HG02973 (cell line): ENCODE results near the gene DIS3L2.
"Not testable (repeated sequence)": the region's sequence is repeated elsewhere in the genome, so short reads cannot be mapped to it uniquely, and the experiment has no call there.

Source experiments
- ATAC-seq: cut with Tn5 transposase; IDR thresholded peaks from one replicate; pipeline ENCODE4 v1.9.1; 2021; ENCODE audit warnings: moderate library complexity; ENCODE audit not compliant: unreplicated experiment

Gene DIS3L2

DNA sequence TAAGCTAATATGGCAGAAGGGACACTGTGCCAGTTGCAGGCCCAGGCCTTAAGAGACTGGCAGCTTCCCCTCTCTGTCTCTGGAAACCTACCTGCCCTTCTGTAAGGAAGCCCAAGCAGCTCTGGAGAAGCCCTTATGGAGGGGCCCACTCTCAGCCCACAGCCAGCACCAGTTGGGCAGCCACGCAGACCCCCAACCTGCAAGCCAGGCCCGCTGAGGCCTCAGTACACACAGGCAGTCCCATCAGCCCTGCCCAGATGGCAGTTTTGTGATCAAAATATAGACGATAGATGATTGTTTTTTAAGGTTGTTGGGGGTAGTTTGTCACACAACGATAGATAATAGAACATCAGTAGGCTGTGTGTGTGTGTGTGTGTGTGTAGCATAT lies 380.2 kb downstream of the DIS3L2 start:
- no peak for ATAC-seq

DNA sequence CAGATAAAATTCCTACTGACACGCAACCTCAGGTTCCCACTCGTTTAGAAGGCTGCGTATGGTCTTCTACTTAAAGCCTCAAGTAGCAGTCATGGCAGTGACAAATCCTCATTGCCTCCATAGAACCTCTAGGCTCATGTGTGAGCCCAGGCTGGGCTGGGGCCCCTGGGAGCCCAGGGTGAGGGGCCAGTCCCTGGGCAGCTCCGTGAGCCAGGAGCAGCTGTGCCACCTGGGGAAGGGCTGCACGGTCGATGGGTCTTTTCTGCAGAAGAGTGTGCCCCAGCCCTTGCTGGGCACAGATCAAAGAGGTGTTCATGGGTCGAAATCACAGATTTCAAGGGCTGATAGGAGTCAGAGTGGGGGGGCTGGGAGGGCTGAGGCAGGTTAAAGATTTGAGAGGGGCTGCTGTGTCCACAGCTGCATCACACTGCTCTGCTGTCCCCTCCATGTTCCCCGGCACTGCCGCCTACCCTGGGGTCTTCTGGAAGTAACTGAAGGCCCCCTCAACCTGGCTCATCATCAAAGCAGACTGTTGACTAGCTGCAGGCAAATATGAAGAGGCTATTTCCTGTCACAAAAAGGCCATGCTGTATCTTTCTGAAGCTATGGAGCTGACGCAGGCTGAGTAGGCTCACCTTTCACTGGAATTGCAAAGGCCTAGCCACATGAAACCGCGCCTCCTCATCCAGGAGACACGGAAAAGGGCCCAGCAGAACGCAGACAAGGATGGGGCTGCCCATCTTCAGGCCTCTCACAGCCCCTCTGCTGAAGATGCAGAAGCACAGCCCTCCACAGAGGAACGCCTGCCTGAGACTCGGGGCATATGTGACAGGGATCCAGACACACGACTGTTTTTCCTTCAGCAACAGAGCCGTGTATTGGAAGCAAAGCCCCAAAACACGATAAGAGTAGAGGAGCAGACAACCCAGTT lies 381.4 kb downstream of the DIS3L2 start:
- ATAC-seq = no peak

DNA sequence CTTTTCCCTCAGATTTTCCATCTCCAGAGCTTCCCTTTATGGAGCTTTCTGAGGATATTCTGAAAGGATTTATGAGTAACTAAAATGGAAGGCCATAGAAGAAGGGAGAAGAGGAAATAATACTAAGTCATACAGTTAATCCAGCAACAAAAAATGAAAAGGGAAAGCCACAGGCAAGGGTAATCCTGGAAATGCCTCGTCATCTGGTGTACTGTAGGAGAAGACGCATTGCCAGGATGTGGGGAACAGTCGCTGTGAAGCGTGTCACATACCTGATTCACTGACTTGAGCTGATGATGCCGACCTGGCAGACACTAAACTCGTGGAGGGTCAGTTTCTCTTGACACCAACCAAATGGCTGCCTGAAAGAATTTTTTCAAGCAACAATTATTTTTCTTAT lies 382.3 kb downstream of the DIS3L2 start:
- ATAC-seq = no peak

DNA sequence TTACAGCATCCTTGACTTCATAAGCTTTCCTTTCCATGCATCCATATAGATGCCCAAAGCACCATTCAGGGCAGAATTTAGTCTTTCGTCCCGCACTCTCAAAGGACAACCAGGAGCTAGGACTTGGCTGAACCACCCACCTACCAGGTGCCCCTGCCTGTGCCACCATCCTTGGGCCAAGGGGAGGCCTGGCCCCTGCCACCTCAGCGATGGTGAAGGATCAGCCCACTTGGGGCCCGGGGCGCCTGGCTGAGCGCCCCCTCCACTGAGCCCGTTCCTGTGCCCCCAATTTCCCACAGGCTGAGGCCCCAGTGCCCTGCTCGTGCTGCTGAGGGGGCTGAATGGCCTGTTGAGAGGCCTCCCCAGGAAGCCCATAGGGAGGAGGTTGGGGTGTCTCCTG lies 383.7 kb downstream of the DIS3L2 start:
- no peak for ATAC-seq

DNA sequence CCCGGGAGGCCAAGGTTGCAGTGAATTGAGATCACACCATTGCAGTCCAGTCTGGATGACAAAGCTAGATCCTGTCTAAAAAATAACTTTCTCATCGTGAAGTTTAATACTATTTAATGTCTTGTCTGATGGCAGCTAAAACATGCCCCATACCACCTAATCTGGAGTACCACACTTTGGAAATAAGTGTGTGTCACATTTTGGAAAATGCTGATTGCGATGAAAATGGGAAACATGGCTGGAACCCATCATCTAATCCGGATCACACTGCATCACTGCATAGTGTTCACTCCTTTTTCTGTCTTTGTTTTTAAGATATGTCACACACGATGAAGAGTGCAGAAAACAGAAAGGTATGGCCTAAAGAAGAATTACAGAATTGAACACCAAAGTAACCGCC lies 385.9 kb downstream of the DIS3L2 start:
- no peak for ATAC-seq

DNA sequence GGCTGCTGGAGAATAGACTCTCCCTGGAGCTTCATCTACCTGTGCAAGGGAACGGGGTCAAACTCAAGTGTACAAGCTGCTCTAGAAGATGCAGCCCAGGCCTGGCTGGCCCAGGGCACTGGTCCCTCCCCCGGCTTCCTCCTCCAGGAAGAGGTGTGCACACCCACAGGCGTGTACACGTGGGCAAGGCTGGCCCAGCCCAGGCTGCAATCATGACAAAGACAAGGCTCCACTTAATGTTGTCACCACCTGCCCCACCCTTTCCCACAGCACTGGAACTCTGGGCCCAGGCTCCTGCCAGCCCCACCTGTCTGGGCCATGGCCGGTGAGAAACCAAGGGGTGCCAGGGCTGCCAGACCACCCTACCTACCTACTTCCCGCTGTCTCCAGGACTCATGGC lies 387.4 kb downstream of the DIS3L2 start:
- no peak for ATAC-seq

DNA sequence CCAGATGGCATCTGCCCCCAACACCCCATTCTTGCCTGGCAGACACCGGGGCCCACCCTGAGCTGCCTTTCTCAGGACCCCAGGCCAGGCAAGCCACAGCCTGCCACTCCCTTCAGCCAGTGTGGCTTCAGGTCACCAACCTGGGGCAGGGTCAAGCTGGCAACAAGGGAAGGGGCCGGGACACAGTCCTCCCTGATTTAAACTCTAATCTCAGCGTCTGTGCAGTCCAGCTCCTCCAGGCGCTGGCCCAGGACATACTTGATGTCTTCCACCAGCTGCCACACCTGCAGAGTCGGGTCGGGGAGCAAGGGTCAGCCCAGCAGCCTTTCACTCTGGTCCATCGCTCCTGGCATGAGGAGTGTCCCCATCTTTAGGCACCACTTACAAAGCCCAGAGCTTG lies 388.0 kb downstream of the DIS3L2 start:
- no peak for ATAC-seq

DNA sequence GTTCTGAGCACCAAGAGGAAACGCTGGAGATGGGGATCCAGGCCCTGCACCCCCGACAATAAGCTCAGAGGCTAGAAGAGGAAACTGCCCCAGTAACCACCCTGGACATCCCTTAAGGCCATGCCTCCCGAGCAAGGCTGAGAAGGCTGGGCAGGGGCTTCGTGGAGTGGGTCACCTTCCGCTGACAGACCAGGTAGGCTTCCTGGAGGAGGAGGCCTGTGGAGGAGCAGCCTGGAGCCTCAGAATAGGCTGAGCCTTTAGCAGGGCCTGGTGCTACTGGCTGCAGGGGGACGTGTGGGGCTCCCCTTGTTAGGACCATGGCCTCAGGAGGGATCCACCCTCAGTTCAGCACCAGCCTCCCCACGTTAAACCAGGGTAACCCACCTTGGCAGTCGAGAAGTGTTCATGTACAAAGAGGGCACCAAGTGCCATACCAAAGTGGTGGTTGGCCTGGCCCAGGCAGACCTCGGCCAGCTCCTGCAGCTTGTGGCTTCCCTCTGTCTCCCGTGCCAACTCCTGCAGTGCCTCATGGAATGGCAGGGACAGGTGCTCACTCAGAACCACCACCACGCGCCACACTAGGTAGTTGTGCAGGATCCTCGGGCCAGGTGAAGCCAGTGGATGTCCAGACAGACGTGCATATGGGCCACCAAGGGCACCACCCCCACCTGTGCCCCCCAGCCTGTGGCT lies 388.6 kb downstream of the DIS3L2 start:
- ATAC-seq = no peak

DNA sequence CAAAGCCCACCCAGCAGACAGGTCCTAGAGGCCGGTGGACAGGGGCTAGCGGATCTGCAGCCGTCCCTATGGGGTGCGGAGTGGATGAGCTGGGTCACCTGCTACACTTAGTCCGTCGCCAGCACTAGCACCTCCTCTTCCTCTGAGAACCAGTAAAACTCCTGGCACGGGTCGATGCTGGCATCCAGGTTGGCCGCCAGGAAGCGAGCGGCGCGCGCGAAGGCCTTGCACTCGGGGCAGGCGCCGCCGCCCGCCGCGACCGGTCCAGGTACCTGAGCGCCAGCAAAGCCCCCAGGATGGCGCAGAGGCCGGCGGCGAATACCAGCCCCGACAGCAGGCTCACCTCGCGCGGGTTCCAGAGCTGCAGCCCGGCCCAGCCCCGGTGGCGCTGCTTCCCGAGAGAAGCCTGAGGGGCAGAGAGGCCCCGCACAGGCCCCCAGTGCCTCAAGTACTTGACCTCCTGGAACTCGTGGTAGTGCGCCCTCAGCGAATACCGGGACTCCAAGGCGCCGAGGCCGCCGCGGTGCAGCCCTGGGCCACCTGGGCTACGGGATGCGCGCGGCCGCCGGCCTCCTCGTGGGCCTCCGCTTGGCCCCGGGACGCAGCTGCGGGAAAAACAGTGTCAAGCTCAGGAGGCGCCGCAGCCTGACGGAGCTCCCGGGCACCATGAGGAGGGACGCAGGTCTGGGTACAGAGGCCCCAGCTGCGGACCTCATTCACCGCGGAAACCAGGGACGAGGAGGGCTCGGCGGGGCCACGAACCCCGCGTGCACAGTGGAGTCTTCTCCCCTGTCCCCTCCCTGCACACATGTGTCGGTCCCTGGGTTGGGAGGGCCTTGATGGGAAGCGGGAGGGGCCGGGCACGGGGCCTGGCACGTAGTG lies 389.5 kb downstream of the DIS3L2 start:
- ATAC-seq = no peak

DNA sequence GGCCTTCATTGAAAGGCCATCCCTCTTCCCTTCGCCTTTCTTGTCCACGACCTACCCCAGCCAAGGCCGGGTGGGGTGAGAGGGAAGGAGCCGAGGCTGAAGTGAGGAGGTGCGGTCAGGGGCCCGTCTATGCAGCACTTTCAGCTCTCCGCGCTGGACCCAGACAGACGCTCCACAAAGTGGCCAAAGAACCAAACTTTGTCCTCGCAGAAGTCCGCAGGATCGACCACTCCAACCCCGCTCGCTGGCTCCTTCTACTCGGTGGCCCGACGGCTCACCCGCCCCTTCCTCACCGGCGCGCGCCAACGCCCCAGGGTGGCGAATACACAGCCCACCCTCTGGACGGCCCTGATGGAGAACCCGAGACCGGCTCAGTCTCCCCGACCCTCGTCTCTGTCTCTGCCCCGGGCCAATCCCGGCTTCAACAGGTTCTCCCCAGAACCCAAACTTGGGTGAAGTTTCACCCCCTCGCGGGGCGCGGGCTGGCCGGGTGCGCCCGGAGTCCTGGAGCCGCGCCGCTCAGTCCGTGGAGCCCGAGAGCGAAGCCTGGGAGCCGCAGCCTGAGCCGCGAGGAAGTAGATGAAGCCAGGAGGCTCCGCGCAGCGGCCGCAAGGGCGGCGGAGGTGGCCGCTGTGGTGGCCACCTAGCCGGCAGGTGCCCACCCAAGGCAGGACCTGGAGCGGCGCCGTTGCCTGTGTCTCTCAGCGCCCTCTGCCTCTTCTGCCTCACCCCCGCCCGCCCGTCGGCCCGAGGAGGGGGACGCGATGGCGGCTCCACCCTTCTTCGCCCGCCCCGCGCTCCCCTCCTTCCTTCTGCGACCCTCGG lies 390.4 kb downstream of the DIS3L2 start:
- no peak for ATAC-seq

DNA sequence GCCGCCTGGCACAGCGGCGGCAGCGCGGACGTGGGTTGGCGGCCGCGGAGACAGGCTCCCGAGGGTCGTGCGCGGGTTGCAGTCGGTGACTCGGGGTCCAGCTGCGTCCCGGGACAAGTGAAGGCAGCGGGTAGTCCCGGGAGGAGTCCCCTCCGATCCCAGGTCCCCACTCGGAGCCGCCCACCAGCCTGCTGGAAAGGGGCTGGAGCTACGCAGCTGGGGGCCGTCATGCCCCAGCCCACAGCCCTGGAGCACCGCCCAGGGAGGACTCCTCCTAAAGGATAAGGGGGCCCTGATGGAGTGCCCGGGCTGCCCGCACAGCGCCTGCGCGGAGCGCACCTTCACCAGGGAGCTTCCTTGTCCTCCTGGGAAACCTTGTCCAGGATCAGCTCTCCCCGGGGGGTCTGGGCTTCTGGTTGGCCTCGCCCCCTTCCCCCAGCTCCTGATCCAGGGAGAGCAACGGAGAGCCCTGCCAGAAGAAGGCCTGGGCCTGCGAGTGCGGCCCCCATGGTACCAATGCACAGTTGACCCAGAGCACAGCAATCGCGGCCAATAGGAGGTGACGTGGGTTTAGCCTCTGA lies 391.1 kb downstream of the DIS3L2 start:
- no peak for ATAC-seq

DNA sequence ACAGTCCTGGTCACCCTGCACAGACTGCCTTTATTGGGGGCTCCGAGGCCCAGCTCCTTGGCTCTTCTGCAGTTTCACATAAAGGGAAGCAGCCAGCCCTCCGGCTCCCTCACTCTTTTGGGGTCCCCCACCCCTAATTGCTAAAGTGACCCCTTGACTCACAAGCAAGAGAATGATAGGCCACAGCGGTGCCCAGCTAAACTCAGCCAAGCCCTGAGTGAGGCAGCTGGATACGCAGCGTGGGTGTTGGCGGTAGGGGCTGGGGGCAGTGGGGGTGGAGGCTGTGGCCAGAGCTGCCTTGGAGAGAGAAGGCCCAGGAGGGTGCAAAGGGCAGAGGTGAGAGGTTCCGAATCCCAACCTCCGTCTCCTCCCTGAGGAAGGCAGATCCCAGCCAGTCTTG lies 391.6 kb downstream of the DIS3L2 start:
- ATAC-seq = no peak

DNA sequence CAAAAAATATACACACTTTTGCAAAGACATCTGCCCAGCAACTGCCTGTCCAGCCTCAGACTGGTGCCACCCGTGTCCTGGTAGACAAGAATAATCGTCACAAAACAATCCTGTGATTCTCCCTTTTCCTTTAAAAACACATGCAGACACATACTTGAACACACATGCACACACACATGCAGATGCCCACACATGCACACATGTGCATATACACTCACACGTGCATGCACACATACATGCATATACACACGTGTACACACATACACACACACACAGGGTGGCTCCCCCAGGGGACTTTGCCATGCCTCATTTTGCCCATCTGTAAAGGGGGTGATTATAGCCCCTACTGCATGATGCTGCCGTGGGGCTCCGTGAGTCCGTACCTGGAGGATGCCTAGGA lies 392.1 kb downstream of the DIS3L2 start:
- no peak for ATAC-seq

DNA sequence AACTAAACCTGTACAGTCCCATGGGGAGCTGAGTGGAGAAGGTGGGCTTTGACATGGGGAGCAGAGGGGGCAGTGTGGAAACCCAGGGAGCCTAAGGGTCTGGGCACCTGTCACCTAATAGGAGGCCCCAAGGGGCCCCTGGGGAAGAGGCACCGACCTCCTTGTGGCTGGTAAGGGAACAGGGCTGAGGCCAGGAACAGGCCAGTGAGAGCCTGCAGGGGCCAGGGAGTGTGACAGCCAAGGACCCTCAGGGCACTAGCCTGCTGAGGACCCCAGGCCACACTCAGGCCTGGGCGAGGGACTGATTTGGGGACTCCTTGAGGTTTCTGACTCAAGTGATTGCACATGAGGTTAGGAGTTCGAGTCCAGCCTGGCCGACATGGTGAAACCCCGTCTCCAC lies 392.6 kb downstream of the DIS3L2 start:
- ATAC-seq = no peak

DNA sequence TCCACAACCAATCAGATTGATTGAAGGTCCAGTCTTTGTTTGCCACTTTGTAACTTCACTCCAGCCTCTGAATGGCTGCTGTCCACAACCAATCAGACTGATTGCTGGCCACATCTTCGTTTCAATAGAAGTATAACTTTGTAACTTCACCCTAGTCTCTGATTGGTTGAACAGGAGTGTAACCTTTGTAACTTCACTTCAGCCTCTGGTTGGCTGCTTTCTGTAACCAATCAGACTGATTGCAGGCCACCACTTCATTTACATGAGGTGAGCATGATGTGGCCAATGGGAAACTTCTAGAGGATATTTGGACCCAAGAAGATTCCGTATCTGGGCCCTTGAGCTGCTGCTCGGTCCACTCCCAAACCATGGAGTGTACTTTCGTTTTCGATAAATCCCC lies 400.1 kb downstream of the DIS3L2 start:
- ATAC-seq = no peak

DNA sequence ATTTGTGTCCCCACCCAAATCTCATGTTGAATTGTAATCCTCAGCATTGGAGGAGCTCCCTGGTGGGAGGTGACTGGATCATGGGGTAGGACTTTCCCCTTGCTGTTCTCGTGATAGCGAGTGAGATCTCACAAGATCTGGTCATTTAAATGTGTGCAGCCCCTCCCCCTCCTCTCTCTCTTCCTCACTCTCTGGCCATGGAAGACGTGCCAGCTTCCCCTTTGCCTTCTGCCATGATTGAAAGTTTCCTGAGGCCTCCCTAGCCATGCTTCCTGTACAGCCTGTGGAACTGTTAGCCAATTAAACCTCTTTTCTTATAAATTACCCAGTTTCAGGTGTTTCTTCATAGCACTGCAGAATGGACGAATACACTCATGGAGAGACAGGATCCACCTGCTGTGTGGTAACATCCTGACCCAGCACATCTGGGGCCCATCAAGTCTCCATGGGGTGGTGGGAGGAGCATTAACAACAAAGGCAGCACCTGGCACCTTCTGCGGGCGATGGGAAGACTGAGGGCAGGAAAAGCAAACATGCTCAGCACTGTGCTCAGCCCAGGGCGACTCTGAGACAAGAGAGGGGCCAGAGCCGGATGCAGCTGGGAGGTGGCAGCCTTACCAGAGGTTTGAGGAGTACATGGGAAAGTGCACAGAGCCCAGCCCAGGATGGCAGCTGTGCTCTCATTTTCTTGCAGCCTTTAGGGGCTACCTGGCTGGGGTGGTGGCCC lies 400.8 kb downstream of the DIS3L2 start:
- no peak for ATAC-seq

DNA sequence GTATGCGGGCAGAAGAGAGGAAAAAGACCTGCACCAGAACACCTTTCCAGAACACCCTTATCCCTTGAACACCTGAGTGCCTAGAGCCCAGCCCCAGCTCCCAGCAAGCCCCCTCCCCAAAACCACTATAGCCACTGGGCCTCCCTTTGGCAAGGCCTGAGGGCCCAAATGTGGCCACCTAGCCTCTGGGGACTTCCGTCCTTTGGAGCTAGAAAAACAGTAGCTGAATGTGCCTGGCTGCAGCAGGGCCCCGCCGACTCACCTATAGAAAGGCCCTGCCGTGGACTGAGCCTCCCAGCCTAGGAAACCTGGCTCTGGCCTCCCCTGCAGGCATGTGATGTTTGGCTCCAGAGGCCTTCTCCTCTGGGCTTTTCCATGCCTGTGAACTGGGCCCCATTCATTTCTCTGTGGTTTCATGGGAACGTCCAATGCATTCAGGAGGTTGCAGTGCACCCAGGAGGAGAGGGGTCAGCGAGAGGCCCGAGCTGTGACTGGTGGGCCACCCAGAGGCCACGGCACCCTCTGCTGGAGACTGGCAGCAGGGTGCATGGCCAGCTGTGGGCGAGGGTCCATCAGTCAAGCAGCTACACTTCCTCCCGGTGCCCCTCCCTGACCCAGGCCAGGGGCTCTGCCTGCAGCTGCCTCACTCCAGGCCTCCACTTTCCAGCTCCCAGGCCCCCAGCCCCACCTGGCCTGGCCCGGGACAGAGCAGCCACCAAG lies 401.7 kb downstream of the DIS3L2 start:
- ATAC-seq = not testable (repeated sequence)

DNA sequence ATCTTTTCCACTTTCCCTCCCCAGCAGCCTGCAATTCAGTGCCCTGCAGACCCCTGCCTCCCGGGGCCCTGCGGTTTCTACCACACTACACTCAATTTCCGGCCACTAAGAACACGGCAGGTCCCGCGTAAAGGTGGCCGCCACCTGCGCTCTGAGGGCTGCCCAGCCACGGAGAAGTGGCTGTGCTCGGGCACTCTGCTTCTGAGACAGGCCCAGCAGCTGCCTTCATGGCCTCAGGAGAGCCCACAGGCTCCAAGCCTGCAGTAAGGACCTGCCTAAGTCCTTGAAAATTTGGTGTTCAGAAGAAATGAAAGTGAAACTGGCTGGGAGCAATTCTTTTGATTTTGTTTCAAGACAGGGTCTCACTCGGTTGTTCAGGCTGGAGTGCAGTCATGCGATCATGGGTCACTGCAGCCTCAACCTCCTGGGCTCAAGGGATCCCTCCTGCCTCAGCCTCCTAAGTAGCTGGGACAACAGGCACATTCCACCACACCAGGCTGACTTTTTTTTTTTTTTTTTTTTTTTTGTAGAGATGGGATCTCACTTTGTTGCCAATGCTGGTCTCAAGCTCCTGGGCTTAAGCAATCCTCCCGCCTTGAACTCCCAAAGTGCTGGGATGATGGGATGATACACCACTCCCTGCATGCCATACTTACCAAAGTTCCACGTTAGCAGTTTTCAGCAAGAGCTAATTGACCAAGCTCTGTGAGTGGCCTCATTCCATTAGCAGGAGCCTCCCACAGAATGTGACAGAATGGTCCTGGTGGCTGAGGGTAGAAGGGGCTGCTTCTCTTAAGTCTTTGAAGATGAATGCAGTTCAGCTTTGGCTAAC lies 402.5 kb downstream of the DIS3L2 start:
- ATAC-seq = no peak
